Measurements from ENCODE around the gene SPATA20.

Gene SPATA20

DNA sequence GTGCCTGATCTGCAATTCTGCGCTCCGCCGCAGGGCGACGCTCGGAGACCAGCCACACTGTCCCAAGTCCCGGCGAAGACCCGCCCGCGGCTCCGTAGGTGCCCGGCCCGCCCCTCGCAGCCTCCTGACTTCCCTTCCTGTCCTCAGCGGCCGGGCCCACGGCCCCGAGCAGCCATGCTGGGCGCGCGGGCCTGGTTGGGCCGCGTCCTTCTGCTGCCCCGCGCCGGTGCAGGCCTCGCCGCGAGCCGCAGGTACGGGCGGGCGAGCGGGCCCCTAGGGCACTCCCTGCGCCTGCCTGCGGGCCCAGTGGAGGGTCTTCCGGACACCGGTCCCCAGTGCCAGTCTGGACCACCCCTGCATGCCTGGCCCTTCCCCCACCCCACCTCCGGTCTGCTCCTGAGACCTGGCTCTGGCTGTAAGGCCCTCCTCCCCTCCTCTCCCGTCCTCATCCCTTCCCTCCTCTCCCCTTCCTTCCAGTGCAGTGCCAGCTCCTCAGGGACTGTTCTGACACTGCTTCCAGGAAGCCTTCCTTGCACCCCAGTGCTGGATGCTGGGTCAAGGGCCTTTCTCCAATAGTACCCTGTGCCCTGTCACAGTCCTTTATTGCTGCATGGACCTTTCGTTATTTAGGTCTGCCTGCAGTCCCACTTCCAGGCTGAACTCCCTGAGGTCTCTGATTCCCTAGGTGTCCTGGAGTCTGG, at the start of gene SPATA20:
TSS of gene SPATA20 (plus strand) at position 140 of the 701 bp plus-strand sequence. CDS start at position 175, 35 bp downstream.
- peak; percentile 86 for DNase-seq

DNA sequence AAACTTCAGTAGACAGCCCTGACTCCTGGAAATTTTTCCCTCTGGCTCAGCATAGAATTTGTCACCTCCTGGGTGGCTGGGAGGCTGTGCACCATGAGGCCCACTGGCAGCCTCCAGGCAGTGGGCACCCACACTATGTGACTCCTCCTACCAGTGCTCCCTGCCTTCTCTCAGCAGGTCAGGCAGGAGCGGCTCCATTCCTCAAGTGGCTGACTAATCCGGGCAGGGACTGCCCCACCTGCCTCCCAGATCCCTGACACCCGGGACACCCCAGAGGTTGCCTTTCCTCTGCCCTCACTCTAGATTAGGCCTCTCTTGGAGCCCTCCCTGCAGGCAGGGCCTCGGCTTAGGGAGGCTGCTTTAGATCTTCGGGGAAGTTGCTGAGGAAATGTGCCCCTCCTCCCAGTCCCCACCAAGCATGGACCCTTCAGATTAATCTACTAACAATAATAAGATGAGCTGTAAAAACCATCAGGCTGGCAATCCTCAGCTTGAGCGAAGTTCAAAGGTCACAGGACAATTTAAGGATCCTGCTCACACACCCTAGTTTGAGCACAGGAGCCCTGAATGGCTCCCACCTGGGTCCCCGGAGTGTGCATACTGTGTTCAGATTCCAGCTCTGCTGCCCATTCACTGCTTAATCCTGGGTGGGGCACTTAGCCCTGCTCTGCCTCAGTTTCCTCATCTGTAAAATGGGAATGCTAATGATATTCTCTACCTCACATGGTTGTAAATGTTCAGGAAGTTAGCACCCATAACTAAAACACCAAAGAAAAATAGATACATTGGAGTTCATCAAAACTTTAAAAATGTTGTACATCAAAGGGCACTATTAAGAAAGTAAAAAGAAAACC, 48.7 kb upstream of the SPATA20 start:
- no peak for DNase-seq

DNA sequence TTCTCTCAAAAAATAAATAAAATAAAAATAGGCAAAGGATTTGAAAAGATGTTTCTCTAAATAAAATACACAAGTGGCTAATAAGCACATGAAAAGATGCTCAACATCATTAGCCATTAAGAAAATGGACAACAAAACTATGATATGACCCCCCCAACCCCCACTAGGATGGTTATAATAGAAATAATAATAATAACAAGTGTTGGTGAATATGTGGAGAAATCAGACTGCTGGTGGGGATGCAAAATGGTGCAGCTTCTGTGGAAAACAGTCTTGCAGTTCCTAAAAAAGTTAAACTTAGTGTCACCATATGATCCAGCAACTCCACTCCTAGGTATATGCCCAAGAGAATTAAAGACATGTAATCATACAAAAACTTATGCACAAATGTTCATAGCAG, 47.7 kb upstream of the SPATA20 start:
- no peak for DNase-seq

DNA sequence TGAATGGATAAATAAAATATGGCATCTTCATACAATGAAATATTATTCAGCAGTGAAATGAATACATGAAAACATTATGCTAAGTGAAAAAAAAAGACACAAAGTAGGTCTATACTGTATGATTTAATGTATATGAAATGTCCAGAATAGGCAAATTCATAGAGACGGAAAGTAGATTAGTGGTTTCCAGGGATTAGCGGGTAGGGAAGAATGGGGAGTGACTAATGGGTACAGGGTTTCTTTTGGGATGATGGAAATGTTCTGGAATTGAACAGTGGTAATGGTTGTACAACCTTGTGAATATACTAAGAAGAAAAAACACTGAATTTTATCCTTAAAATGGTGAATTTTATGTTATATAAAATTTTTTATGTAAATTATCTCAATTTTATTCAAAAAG, 47.3 kb upstream of the SPATA20 start:
- no peak for DNase-seq

DNA sequence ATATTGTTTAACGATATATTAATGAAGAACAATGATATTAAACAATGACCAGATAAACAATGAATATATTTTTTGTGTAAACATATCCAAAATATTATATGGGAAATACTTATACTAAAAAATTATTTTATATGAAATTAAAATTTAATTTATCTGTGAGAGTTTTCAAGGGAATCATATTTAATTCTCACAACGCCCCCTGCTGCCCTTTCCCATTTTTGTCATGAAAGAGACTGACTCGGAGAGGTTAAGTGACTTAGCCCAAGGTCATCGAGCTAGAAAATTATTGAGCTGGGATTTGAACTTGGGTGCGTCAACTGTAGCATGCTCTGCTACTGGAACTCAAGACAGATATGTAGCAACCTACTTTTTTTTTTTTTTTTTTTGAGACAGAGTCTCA, 45.9 kb upstream of the SPATA20 start:
- no peak for DNase-seq

DNA sequence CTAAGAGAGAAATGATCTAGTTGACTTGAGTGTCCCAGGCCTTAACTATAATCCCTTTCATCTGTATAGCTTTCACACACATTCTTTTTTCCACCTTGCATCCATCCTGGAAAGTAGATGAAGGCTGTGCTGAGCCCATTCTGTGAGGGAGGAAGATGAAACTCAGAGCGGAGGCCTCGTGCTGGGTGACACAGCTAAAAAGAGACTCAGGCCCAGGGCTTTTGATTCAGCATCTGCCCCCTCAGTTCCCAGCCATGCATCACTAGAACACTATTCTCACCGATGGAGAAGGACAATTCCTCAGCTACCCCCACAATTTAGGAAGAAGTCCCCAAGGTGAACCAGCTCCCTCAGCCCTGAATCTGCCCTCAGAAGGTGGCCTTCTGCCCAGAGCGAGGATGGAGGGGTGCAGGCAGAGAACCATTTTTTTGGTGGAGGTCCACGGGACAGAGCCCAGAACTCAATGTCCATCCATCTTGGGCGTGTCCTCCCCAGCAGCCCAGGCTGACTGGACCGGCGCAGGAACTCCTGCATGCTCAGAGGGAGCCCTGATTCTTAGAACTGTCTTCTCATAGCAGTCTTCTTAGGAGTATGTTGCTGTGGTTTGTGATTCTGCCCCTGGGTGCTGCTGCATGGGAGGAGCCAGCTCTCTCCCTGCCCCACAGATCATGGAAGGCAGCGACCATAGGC, 44.5 kb upstream of the SPATA20 start:
- DNase-seq, result no peak

DNA sequence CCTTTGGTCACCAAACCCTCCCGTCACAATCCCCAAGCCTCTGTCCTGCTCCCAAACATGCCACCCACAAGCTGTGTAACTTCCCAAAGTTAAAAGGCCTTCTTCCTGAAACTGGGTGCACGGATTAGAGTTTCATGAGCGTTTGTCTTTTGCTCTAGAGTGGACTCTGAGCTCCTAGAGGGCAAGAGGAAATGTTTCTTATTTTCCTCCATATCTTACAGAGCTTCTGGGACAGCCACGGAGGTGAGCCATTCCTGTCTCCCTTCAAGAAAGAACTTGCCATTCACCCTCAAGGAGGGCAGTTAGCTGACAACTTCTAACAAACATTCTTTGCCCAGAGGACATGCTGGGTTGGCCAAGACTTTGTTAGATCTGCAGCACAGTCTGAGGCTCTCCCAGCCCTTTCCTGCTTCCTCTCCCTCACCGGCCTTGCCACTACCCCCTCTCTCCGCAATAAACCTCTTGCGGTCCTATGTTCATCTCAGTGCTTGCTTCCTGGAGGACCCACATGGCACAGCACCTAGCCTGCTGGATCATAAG, 41.3 kb upstream of the SPATA20 start:
- no peak for DNase-seq

DNA sequence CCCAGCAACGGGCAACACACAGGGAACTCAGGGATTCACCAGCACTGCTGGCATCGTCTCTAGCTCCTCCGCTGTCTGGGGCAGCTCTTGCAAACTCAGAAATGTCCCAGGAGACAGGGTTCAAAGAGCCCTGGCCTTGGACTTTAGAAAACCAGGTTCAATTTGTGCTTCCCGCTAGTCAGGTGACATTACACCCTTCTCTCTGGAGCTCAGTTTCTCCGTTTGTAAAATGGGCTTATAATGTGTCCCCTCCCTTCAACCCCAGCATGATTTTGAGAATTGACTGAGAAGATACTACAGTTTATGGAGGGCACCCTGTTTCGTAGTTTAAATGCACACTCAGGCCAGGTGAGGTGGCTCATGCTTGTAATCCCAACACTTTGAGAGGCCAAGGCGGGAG, 40.7 kb upstream of the SPATA20 start:
- DNase-seq, result no peak

DNA sequence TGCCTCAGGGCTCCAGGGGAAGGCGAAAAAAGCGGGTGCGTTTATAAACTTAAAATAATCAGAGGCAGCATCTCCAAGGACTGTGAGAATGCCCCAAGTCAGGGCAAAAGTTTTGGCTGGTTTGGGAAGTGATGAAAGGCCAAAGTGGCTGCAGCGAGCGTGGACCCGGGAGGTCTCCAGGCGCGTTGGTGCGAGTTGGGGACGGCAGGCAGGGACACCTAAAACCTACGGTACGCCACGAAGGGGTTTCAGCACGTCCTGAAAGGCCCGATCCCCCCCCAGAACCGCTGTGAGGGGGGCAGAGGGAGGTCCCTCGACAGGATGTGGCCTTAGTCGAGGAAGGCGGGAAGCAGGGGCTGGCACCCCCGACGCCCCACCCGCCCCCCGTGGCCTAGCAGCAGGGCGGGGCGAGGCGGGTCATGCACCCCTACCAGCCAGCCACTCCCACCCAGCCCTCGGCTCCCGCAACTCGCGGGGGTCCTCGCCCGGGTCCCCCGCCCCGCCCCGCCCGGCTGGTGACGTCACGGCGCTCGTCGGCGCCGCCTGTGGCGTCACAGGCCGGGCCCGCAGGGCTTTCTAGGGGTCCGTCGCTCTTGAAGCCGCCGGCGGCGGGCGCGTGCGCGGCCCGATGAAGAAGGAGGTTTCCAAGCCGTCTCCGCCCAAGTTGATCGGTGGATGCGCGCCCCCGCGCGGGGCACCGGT, 39.0 kb upstream of the SPATA20 start, which contains the start of gene MYCBPAP:
TSS of gene MYCBPAP (plus strand) at position 569 of the 702 bp plus-strand sequence. CDS start 236 bp downstream, outside the sequence.
- no peak for DNase-seq

DNA sequence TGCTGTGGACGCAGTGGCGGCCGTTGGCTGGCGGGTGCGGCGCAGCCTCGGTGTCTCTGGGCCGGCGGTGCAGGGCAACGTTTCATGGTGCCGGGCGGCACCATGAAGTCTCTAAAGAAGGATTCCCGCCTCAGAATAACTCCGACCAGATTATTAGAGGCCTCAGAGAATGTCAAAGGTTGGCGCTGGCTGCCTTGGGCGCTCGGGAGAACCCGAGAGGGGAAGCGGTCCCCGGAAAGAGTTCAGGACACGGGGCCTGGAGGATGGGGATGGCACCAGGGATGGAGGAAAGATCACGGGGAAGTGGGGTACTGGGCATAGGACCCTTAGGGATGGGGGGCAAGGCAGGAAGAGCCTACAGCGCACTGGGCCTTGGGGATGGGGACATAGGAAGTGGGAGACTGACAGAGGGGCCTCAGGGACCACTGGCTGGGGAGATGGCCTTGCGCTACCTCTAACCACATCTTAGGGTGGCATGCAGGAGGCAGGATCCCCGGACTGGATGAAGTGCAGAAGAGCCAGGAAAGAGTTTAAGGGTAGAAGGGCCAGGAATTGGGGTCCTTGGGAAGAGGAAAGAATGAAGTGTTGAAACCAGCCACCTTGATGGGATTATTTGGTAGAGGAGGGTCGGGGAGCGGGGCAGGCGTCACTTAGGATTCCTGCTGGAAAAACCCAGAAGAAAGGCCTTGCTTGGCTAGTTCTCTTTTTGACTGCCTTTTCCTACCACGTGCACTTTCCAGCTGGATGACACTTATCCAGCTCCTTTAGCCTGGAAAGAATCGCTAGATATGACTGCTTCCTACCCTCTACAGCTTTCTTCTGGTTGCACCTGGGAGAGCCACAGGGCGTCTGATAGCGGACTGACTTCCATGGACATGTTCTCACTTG, 38.2 kb upstream of the SPATA20 start:
- DNase-seq, result no peak

DNA sequence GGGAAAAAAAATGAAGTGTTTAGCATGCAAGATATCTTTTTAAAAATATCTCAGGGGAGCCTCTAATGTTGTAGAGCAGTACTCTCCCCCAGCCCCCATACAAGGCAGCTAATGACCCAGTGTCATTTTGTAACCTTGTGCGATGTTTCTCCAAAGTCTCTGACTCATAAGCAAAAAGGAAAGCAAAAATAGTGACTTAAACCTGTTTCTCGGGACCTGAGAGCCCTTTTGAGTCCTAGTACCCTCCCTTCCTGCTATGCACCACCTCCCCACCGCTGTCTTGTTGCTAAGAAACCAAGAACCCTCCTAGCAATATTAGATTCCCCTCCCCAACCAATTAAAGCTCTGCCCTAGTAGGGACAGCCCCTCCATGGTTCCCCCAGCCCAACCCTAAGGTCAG, 35.9 kb upstream of the SPATA20 start:
- no peak for DNase-seq

DNA sequence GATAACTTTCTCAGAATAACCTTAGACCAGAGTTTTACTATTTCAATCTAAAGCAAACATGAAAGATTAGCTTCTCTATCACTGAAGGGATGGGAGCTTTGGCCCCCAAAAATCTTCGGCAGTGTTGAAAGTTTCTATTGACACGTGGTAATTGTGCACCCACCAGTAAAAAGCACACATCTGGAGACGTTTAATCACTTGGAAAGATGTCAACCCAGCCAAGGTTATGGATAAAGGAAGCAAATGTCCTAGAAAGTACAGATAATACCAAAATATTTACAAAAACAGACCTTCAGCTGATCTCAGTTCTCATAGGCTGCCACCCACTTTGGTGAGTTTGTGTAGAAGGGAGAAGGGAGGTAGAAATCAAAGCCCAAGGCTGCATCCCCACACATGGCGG, 33.5 kb upstream of the SPATA20 start:
- no peak for DNase-seq

DNA sequence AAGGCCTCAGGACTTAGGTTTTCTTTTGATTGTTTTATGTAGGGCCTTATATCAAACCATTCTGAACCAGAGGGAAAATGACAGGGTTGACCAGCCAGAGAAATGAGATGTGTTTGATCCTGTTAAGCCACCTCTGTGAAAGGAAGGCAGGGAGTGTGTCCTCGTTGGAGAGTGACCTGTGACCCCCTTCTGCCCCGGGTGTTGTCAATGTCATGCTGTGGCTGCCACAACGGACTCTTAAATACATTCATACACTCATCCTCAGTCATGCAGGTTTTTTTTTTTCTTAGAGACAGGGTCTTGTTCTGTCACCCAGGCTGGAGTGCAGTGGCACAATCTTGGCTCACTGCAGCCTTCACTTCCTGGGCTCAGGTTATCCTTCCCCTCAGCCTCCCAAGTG, 32.6 kb upstream of the SPATA20 start:
- no peak for DNase-seq

DNA sequence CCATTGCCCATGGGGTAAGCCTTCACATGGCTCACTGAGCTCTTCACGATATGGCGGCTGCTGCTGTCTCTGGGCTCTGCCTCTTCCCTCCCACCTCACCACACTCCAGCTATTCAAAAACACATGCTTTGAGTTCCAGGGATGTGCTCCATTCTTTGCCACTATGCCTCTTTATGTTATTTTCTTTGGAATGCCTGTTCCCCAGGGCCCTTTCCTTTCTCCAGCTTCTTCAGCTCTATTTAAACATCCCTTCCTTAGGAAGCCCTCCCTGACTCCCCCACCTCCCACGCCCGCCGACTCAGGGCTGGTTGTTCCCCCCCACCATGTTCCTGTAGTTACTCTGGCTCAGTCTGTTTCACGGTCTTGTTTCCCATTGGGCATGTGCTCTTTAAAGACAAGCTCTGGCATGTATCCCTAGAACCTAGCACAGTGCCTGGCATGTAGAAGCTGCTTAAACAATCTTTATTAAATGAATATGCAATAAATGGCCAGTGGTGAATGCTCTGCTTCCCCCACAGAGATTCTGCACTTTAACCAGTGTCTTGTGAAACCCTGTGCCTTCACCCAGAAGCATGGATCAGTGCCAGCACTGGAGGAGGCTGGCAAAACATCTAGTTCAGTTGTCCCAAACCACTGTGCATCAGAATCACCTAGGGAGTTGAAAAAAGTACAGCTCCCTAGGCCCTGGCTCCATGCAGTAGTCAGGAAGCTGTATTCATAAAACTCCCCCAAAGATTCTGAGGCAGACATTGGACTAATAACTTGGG, 31.9 kb upstream of the SPATA20 start:
- no peak for DNase-seq

DNA sequence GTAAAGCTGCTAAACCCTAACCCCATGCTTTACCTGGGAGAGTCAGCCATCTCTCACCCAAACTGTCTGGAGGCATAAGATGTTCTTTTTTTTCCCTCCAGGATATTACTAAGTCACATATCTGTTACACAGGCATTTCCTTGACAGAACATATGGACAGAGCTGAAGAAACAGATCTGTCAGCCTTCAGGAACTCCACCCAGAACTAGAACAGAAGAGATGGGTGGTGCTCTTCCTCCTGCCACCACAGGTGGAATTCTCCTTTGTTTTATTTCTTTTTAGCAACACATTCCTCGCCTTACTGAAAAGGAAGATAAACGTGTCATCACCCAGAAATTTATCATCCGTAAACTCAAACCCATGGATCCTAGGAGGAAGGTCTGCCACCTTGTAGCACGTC, 30.0 kb upstream of the SPATA20 start:
- no peak for DNase-seq

DNA sequence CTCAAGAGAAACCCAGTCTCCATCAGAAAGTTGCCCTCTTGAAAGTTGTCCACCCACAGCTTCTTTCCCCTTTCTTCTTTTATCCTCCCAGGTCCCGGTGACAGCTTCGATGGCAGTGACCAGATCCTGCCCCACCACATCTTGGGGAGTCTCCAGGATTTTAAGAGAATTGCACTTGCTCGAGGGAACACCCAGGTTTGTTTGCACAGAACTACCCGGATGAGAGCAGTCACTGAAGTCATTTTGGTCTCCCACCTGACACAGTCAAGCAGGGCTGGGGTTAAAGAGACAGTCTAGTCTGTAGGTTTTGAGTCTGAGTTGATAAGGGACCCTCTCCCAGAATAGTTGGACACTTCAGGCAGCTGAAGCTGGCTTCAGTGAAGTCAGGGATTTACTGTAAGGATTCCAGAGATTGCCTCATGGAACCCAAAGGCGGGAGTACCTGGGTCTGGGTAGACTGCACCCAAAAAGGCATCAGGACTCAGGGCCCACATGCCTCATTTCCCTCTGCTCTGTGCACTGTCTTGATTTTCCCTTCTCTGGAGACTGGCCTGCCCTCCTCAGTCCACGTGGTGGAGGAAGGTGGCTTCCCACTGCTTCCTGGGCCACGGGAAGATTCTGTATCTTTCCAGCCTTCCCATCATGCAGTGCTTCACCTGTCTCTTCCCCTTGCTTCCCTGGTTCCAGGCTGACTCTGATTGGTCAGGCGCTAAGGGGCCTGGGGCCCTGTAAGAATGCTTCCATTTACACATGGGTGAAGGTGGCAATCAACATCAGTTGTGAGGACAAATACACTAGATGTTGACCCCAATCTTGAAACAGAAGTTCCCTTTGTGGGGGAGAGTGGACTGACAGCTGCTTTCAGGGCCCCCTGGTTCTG, 29.2 kb upstream of the SPATA20 start:
- DNase-seq, result no peak

DNA sequence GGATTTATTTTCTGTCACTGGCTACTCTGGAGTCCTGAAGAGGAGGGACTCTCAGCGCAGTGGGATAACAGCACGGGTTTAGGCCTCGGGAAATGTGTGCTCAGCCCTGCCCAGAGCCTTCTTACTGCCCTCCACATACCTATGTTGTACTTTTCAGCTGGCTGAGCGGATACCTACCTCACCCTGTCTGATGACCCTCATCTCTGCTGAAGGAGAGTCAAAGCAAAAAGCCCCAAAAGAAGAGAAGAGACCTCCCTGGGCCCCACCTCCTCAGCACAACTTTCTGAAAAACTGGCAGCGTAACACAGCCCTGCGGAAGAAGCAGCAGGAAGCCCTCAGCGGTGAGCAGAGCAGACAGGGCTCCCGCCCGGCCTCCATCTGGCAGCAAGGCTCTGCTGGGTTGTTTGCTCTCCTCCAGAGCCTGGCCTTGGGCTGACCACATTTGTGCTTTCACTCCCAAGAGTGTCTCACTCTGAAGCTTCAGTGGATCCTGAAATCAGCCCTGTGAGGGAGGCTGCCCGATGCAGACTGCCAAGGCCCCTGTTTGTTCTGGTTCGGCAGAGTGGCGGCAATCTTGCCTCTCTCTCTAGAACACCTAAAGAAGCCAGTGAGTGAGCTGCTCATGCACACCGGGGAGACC, 28.5 kb upstream of the SPATA20 start:
- DNase-seq, result no peak

DNA sequence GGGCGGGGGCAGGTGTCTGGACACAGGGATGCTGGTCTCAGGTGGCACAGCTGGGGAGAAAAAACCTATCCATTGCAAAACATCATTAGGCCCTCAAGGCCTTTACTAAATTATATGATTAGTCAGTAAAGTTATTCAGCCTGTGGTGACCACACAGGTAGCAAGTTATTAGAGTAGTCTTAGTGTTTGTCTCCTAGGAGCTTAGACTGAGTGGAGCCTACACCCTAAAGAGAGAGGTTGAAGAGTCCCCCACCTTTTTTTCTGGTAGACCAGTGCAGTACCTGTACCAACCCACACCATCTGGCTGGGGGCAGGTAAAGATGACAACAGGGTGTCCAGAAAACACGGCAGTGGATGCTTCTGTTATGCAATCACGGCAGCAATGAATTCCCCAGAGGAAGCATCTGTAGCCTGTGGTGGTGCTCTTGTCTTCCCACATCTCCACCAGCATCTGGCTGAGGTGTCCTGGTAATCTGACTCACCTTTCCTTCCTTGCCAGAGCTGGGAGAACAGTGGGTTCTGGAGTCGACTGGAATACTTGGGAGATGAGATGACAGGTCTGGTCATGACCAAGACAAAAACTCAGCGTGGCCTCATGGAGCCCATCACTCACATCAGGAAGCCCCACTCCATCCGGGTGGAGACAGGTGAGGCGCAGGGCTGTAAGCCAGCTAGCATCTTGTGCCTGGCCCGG, 27.7 kb upstream of the SPATA20 start:
- DNase-seq, result no peak

DNA sequence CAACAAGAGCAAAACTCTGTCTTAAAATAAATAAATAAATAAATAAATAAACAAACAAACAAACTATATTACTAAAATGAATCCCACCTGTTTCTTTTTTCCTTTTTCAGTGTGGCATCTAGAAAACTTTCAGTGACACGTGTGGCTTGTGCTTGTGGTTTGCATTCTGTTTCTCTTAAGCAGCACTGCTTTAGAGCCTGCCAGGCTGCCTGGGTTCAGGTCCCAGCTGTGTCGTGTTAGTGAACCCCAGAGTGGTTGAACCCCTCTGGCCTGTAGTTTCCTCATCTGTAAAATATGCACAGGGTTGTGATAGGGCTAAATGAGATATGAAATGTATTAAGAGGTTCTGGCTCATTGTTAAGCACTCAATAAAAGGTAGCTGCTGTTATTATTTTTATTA, 26.5 kb upstream of the SPATA20 start:
- DNase-seq, result no peak
